ENCODE results near the gene ADGRG6. TPM values are rescaled to one million over a fixed set of nuclear protein-coding genes. Genes with fewer than 3 reads are reported as not detected.

Gene ADGRG6
- total and polyA plus RNA-seq, 10 donors = 0.24 to 29.0 (median 15.4) TPM

DNA sequence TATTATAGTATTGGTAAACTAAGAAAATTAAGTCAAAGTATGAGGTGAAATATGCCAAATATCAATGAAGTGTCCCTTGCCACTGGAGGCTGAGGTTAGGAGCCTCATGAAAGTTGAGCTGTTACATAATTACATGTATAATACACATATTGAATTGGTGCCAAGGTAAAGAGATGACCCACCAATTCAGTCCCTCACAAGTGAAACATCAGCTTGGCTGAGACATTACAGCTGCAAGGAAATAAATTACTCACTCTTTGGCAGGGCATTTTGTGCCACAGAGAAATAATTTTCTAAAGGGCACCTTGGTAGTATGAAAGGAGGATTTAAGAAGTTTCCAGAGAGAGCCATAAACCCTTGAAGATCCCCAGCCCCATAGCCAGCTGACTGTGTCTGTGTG is 127.4 kb downstream of the ADGRG6 start:
- Histone ChIP-seq H3K27me3 (replicated peaks in 1 of 7) (no peaks in the 10 kb centered on the region), H3K36me3 (no peaks in the 10 kb centered on the region), H3K27ac (no peak overlapping the region), H3K4me3 (no peak overlapping the region), H3K9me3 (peaks cover 0 to 6% (median 2%) of the 10 kb centered on the region in 8 donors), H3K4me1 (no peaks in the 10 kb centered on the region)
- TF ChIP-seq POLR2AphosphoS5 (IDR thresholded peaks at IDR 0.05) (no peak), POLR2A (IDR thresholded peaks at IDR 0.05) (no peak)
- TF ChIP-seq, protein P1, sequence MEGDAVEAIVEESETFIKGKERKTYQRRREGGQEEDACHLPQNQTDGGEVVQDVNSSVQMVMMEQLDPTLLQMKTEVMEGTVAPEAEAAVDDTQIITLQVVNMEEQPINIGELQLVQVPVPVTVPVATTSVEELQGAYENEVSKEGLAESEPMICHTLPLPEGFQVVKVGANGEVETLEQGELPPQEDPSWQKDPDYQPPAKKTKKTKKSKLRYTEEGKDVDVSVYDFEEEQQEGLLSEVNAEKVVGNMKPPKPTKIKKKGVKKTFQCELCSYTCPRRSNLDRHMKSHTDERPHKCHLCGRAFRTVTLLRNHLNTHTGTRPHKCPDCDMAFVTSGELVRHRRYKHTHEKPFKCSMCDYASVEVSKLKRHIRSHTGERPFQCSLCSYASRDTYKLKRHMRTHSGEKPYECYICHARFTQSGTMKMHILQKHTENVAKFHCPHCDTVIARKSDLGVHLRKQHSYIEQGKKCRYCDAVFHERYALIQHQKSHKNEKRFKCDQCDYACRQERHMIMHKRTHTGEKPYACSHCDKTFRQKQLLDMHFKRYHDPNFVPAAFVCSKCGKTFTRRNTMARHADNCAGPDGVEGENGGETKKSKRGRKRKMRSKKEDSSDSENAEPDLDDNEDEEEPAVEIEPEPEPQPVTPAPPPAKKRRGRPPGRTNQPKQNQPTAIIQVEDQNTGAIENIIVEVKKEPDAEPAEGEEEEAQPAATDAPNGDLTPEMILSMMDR (IDR thresholded peaks at IDR 0.05 in 8 of 11, conservative IDR thresholded peaks at IDR 0.05 in 3 of 11) = no peak
- intact Hi-C loops (cut with DNase I; ENCODE audit: low total_unique reads) = no loop called here
- DNase-seq = no peak

DNA sequence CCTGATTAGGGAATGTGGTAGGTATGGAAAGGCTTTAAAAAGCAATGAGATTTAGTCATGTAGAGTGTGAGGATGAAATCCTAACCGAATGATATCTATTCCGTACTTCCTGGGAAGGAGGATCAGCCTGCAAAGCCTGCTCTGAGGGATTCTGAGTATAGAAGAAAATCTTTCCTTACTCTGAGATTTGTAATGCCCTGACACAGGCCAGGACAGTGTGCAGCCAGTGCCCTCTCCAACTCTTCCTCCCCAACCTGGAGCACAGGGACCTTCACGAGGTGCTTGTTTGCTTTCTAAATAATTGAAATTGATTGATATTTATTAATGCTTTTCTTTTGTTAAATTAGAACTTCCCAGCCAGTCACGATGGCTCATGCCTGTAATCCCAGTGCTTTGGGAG is 131.6 kb downstream of the ADGRG6 start:
- 82 to 88% (median 86%) methylated on average over 4 of the region's 4 CpGs for WGBS, 5 donors
- intact Hi-C loops (cut with DNase I; ENCODE audit: low total_unique reads) = no loop called here
- Histone ChIP-seq H3K27me3 (replicated peaks in 1 of 7) (no peaks in the 10 kb centered on the region), H3K4me1 (no peaks in the 10 kb centered on the region), H3K9me3 (peaks cover 0 to 4% (median under 1%) of the 10 kb centered on the region in 8 donors), H3K36me3 (no peaks in the 10 kb centered on the region), H3K4me3 (no peak overlapping the region), H3K27ac (no peak overlapping the region)
- no peak for DNase-seq
- TF ChIP-seq, protein P1 (IDR thresholded peaks at IDR 0.05 in 8 of 11, conservative IDR thresholded peaks at IDR 0.05 in 3 of 11) = no peak
- TF ChIP-seq POLR2AphosphoS5 (IDR thresholded peaks at IDR 0.05) (no peak), POLR2A (IDR thresholded peaks at IDR 0.05) (no peak)

DNA sequence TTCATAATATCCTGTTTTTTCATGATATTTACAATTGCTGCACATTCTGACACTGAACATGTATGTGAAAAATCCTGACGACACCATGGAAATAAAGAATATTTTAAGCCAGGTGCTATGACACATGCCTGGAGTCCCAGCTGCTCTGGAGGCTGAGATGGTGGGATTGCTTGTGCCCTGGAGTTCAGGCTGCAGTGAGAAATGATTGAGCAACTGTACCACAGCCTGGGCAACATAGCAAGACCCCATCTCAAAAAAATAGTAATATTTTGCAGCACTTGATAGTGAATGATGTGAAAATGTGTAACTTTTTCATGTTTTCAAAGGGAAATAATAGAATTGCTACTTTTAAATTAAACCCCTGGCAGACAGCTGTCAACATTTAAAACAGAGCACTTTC is 137.1 kb downstream of the ADGRG6 start:
- Histone ChIP-seq H3K9me3 (no peaks in the 10 kb centered on the region), H3K4me3 (no peak overlapping the region), H3K27me3 (replicated peaks in 1 of 7) (no peaks in the 10 kb centered on the region), H3K4me1 (no peaks in the 10 kb centered on the region), H3K27ac (no peak overlapping the region), H3K36me3 (no peaks in the 10 kb centered on the region)
- TF ChIP-seq, protein P1 (IDR thresholded peaks at IDR 0.05 in 8 of 11, conservative IDR thresholded peaks at IDR 0.05 in 3 of 11) = no peak
- TF ChIP-seq POLR2A (IDR thresholded peaks at IDR 0.05) (no peak), POLR2AphosphoS5 (IDR thresholded peaks at IDR 0.05) (no peak)
- intact Hi-C loops (cut with DNase I; ENCODE audit: low total_unique reads) = no loop called here
- WGBS, 5 donors = 86 to 98% (median 88%) methylated on average over 1 of the region's 1 CpG
- DNase-seq = no peak

DNA sequence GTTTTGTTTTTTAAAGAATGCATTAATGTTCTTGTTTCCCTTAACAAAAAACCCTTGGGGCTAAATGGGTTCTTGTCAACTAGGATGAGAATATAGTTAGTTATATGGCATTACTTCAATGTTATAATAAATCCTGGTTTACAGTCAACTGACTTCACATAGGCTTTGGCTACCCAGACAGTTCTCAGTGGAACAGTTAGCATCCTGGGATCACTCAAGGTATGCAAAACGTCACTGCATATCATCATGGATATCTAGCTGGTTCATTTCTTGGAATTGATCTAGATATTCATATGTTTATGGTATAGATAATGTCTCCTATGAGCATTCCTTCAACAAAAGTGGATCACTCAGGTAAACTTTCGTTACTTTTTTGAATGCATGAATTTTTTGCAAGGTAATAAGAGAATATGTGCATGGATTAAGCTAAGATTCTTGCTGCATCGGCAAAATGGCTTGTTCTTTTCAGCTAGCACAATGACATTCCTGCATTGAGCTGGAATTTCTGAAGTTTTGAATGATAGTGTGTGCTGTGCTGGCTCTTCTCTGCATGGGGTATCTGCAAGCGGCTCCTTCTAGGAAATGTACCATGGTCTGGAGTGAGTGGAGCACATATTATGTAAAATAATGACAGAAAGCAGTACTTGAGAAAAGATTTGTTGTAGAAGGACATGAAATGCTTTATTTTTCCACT is 138.9 kb downstream of the ADGRG6 start:
- 67 to 79% (median 74%) methylated on average over 4 of the region's 4 CpGs for WGBS, 5 donors
- Histone ChIP-seq H3K9me3 (no peaks in the 10 kb centered on the region), H3K4me1 (no peaks in the 10 kb centered on the region), H3K4me3 (no peak overlapping the region), H3K36me3 (no peaks in the 10 kb centered on the region), H3K27ac (no peak overlapping the region), H3K27me3 (replicated peaks in 1 of 7) (no peaks in the 10 kb centered on the region)
- intact Hi-C loops (cut with DNase I; ENCODE audit: low total_unique reads) = no loop called here
- TF ChIP-seq, protein P1 (IDR thresholded peaks at IDR 0.05 in 8 of 11, conservative IDR thresholded peaks at IDR 0.05 in 3 of 11) = no peak
- TF ChIP-seq POLR2A (IDR thresholded peaks at IDR 0.05) (no peak), POLR2AphosphoS5 (IDR thresholded peaks at IDR 0.05) (no peak)
- DNase-seq = no peak
